Stimulated activated CD8-positive, alpha-beta memory T cell treated with anti-CD3 and anti-CD28 coated beads, Interleukin-12 subunit alpha, Interleukin-12 subunit beta, amount 100 ng/mL, for 1 hour (primary cell): ENCODE results near the gene CACNA1G.

Experiments
- DNase-seq: peaks from one replicate; pipeline ENCODE4 v3.0.0-alpha.2; 2020; ENCODE audit warnings: low read depth

Gene CACNA1G

GRCh38 chr17:50533720-50534148 lies 26.8 kb upstream of the CACNA1G start:
- DNase-seq = no peak

- no peak for DNase-seq
These were observed 26.1 kb upstream of the CACNA1G start for GRCh38 chr17:50534222-50534978.

GRCh38 chr17:50534979-50535326 lies 25.6 kb upstream of the CACNA1G start:
- DNase-seq = no peak

- no peak for DNase-seq
These were observed 25.1 kb upstream of the CACNA1G start for GRCh38 chr17:50535407-50535806.

- no peak for DNase-seq
These were observed 23.6 kb upstream of the CACNA1G start for GRCh38 chr17:50536683-50537646.

- no peak for DNase-seq
These were observed 22.6 kb upstream of the CACNA1G start for GRCh38 chr17:50537721-50538548.

- DNase-seq = no peak
These were observed 21.7 kb upstream of the CACNA1G start for GRCh38 chr17:50538549-50539410.

- no peak for DNase-seq
These were observed 20.6 kb upstream of the CACNA1G start for GRCh38 chr17:50539762-50540559.

- DNase-seq = no peak
These were observed 19.7 kb upstream of the CACNA1G start for GRCh38 chr17:50540560-50541401.

- no peak for DNase-seq
These were observed 19.2 kb upstream of the CACNA1G start for GRCh38 chr17:50541402-50541715.

- DNase-seq = peak; percentile 70
These were observed 18.5 kb upstream of the CACNA1G start for GRCh38 chr17:50541716-50542688.

GRCh38 chr17:50542795-50543774 lies 17.4 kb upstream of the CACNA1G start:
- DNase-seq = no peak

- DNase-seq = no peak
These were observed 16.0 kb upstream of the CACNA1G start for GRCh38 chr17:50544516-50544915.

- no peak for DNase-seq
These were observed 15.2 kb upstream of the CACNA1G start for GRCh38 chr17:50545311-50545710.

GRCh38 chr17:50546701-50547034 lies 13.8 kb upstream of the CACNA1G start:
- DNase-seq = no peak

GRCh38 chr17:50547035-50547735 lies 13.3 kb upstream of the CACNA1G start, which contains the start of gene SPATA20:
SPATA20 (plus strand) TSS chr17:50547174; CDS start chr17:50547209, 35 bp downstream.
- peak; percentile 70 for DNase-seq

- DNase-seq = no peak
These were observed 12.8 kb upstream of the CACNA1G start for GRCh38 chr17:50547736-50548083.
